Prostate gland (tissue), 2 donors: Measurements from ENCODE around the gene CLSTN1. TPM values are rescaled to one million over a fixed set of nuclear protein-coding genes. Genes with fewer than 3 reads are reported as not detected.

Experiments
- DNase-seq: peaks from one replicate; pipeline ENCODE4 v3.0.0-alpha.2; 2019; ENCODE audit warnings: low spot score
- H3K27ac ChIP-seq, 2 donors: fragments of 200-600 bp; sonication (generic); 2 replicates each; pipeline ENCODE4 v1.5.1; 2017 to 2019
- H3K27me3 ChIP-seq: fragments of 200-600 bp; sonication (generic); replicated peaks from 2 replicates; pipeline ENCODE4 v1.5.1; 2019; ENCODE audit not compliant: insufficient read depth
- H3K36me3 ChIP-seq, 2 donors: fragments of 200-600 bp; sonication (generic); 1 replicate in 1 of 2; 2 replicates in 1 of 2; pipeline versions ENCODE4 v1.5.1 to v1.8.1; 2017 to 2019
- H3K4me1 ChIP-seq: fragments of 200-600 bp; sonication (generic); replicated peaks from 2 replicates; pipeline ENCODE4 v1.5.1; 2019
- H3K4me3 ChIP-seq, 2 donors: fragments of 200-600 bp; sonication (generic); 2 replicates each; pipeline ENCODE4 v1.5.1; 2017 to 2019
- H3K9me3 ChIP-seq: fragments of 200-600 bp; sonication (generic); 2 replicates; pipeline ENCODE4 v1.5.1; 2017
- POLR2A ChIP-seq: fragments of 450-650 bp; IDR thresholded peaks from one replicate; pipeline ENCODE4 v1.6.1; 2016; ENCODE audit warnings: antibody characterized with exemption, mild to moderate bottlenecking
- POLR2AphosphoS5 ChIP-seq: sonication (generic); formaldehyde crosslinking; IDR thresholded peaks from one replicate; pipeline ENCODE4 v1.6.1; 2017; ENCODE audit warnings: antibody characterized with exemption
- WGBS: methylation state at CpG from one replicate; pipeline ENCODE4 v1.1.5; 2018; 5-methylcytosine and 5-hydroxymethylcytosine counted together
- intact Hi-C: fragments of 100-400 bp; cut with DNase I; formaldehyde crosslinking; loops from one replicate; pipeline ENCODE4 v1.14.2; 2022
- total RNA-seq, 2 donors: library from RNA; depleted of rRNA; stranded (reverse); fragments of >200 nt; gene quantifications; one replicate each; pipeline ENCODE4 v1.1.0, GENCODE V29; 2016
- TF ChIP-seq, protein P1 (sequence below), 4 experiments: fragments of 200-600 bp in 2 of 4; fragments of 450-650 bp in 2 of 4; sonication (generic) in 2 of 4; IDR thresholded peaks; 1 replicate in 3 of 4; 2 replicates in 1 of 4; pipeline ENCODE4 v1.5.1; 2016 to 2019; ENCODE audit warnings: antibody characterized with exemption in 4 of 4, mild to moderate bottlenecking in 2 of 4, moderate library complexity in 2 of 4

CLSTN1 gene
- total RNA-seq = 100 to 1,000 TPM; 133 to 230 TPM

- DNase-seq = peak; percentile 90
- Histone ChIP-seq H3K4me1 (peaks cover 7% of the 10 kb centered on the region), H3K36me3 (no peaks in the 10 kb centered on the region), H3K9me3 (no peaks in the 10 kb centered on the region), H3K27me3 (no peaks in the 10 kb centered on the region), H3K4me3 (peak within 1 kb of the TSS; percentile 74 to 90), H3K27ac (peak within 1 kb of the TSS; percentile 94 to 95)
- peak; percentile 48 for TF ChIP-seq POLR2A
- TF ChIP-seq, protein P1, sequence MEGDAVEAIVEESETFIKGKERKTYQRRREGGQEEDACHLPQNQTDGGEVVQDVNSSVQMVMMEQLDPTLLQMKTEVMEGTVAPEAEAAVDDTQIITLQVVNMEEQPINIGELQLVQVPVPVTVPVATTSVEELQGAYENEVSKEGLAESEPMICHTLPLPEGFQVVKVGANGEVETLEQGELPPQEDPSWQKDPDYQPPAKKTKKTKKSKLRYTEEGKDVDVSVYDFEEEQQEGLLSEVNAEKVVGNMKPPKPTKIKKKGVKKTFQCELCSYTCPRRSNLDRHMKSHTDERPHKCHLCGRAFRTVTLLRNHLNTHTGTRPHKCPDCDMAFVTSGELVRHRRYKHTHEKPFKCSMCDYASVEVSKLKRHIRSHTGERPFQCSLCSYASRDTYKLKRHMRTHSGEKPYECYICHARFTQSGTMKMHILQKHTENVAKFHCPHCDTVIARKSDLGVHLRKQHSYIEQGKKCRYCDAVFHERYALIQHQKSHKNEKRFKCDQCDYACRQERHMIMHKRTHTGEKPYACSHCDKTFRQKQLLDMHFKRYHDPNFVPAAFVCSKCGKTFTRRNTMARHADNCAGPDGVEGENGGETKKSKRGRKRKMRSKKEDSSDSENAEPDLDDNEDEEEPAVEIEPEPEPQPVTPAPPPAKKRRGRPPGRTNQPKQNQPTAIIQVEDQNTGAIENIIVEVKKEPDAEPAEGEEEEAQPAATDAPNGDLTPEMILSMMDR (IDR thresholded peaks at IDR 0.05) = no peak
- TF ChIP-seq POLR2AphosphoS5 = peak; percentile 23
- 3% methylated on average over 24 of the region's 93 CpGs for WGBS
- intact Hi-C loops = no loop called here
Observed at GRCh38 chr1:9823943-9824701, at the start of gene CLSTN1. CLSTN1 (minus strand) TSS chr1:9823965; CDS start chr1:9823733, 232 bp downstream.

GRCh38 chr1:9873385-9873784 is 49.6 kb upstream of the CLSTN1 start:
- intact Hi-C loops = loop anchor here (10.0 kb wide), 2 partner anchors 281 to 461 kb away; no protein-coding TSS in a partner anchor
- DNase-seq = no peak
- whole genome bisulfite sequencing = 92% methylated on average over 5 of the region's 5 CpGs
- TF ChIP-seq POLR2AphosphoS5 (no peak), POLR2A (no peak)
- TF ChIP-seq, protein P1 (IDR thresholded peaks at IDR 0.05) = no peak
- H3K9me3 ChIP-seq = no peaks in the 10 kb centered on the region
- peaks cover 2% of the 10 kb centered on the region for H3K4me1 ChIP-seq
- H3K36me3 ChIP-seq = no peaks in the 10 kb centered on the region
- no peak overlapping the region for H3K4me3 ChIP-seq
- H3K27me3 ChIP-seq = no peaks in the 10 kb centered on the region
- H3K27ac ChIP-seq = no peak overlapping the region

DNA sequence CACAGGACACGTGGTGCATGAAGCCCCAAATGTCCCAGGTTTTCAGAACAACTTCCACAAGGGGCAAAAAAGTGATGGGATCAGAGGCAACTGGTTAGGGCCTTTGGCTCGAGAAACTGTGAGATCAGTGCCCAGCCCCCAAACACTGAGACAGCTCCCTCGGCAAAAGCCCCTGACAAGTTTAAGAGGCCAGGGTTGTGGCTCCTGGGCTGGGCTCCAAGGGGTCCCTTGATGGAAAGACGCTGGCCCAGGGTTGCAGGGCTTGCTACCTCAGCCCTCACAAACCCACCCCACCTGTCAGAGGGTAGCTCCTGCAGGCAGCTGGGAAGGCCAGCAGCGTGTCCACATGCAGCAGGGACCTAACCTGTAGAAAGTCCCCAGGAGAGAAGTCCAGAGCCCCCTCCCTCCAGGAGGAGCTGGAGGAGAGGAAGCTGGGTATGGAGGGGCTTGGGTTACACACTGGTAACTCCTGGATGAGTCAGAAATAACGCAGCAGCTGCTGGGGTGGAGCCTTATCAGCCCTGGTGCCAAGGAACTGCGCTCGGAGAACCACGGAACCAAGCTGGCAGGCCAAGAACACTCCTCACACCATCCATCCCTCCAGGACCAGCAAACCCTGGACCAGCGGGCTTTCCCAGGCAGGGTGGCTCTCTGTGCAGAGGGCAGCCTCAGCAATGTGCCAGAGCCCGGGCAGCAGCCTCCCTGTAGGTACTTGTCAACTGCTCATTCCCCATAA is 48.8 kb upstream of the CLSTN1 start:
- Histone ChIP-seq H3K36me3 (no peaks in the 10 kb centered on the region), H3K27me3 (no peaks in the 10 kb centered on the region), H3K27ac (no peak overlapping the region), H3K9me3 (no peaks in the 10 kb centered on the region), H3K4me3 (no peak overlapping the region), H3K4me1 (peaks cover 2% of the 10 kb centered on the region)
- WGBS = 83% methylated on average over 11 of the region's 11 CpGs
- intact Hi-C loops = loop anchor here (10.0 kb wide), 2 partner anchors 282 to 462 kb away; no protein-coding TSS in a partner anchor
- TF ChIP-seq, protein P1 (IDR thresholded peaks at IDR 0.05) = no peak
- no peak for TF ChIP-seq POLR2AphosphoS5
- no peak for TF ChIP-seq POLR2A
- no peak for DNase-seq

DNA sequence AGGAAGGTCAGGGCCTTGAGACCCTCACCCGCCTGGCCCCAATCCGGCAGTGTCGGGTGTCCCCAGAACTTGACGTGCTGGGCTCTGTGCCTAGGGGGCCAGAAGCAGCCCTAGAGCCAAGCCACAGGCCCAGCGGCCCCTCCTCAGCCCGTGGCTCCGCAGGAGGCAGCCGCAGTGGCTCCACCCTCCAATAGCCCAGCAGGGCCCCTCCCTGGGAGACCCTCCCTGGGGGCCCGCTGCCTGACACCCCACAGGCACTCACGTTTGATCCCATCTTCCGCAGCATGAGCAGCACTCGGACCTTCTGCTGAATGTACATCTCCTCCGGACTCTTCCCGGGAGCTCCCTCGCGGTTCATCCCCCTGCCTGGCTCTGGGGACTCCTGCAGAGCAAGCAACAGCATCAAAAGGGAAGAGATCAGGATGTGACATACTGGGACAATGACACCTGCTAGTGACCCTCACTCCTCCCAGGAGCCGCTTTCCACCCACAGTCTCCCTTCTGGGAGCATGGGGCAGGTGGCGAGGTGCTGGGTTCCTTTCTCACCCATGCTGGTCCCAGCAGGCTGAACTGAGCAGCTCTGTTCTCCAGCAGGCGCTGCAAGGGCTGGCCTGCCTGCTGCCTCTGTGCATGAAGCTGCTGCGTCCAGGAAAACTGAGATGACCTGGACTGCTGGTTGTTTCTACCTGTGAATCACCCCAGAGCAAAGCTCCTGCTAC is 48.1 kb upstream of the CLSTN1 start:
- intact Hi-C loops = loop anchor here (10.0 kb wide), 2 partner anchors 283 to 463 kb away; no protein-coding TSS in a partner anchor
- WGBS = 89% methylated on average over 15 of the region's 20 CpGs
- H3K27me3 ChIP-seq = no peaks in the 10 kb centered on the region
- H3K9me3 ChIP-seq = no peaks in the 10 kb centered on the region
- TF ChIP-seq POLR2AphosphoS5 (no peak), POLR2A (no peak)
- TF ChIP-seq, protein P1 (IDR thresholded peaks at IDR 0.05) = no peak
- DNase-seq = no peak
- H3K4me1 ChIP-seq = peaks cover 2% of the 10 kb centered on the region
- no peak overlapping the region for H3K4me3 ChIP-seq
- H3K27ac ChIP-seq = no peak overlapping the region
- H3K36me3 ChIP-seq = no peaks in the 10 kb centered on the region
